Measurements from ENCODE around the gene MGAT3. TPM values are rescaled to one million over a fixed set of nuclear protein-coding genes. Genes with fewer than 3 reads are reported as not detected.

The MGAT3 gene
- total and polyA plus RNA-seq, 2 donors (not counting 1 experiment from before 2014, with no cell fraction given) = 11.1 to 27.8 TPM

DNA sequence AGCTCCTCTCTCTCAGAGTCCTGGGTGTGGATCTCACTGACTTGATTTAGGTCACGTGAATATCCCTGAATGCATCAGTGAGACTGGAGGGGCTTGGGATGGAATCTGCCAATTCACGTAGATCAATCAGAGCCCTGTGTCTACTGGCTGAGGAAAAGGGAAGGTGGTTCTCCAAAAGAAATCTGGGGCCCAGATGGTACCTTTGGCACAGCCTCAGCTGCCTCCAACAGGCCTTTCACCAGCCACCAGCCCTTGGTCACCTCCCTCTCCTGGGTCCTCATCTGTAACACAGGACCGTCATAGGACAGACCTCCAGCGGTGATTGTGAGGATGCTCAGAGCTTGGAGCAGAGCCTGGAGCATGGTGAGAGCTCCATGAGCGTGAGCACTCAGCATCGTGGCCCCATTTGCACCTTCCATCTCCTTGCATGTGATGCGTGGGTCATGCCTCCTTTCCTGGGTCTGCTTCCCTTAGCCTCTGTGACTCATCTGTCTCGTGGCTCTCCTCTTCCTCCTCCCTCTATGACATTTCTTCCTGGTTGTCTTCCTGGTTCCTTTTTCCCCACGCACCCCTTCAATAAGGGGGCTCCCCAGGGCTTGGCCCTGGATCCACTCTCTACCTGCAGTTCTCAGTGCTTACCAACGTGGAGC, 37.8 kb downstream of the MGAT3 start:
- no peaks in the 10 kb centered on the region for H3K9me3 Mint-ChIP-seq (ENCODE audit: insufficient read depth)
- POLR2A ChIA-PET = no interaction called here
- peaks cover 28% of the 10 kb centered on the region for H3K4me1 Mint-ChIP-seq
- intact Hi-C loops (cut with micrococcal nuclease) = loop anchor here (2.0 kb wide), 1 partner anchor 58 kb away; no protein-coding TSS in a partner anchor
- no peak for ATAC-seq (ENCODE audit: low read depth)
- CTCF ChIA-PET = interaction anchor here (1.0 to 10.4 kb wide), 21 partner anchors 9 to 541 kb away, joined by 3 to 166 read pairs (median 9); partner anchors contain the start of genes ATF4 and TAB1
- Histone ChIP-seq H3K9me3 (ENCODE audit: control extremely low read depth in 1 of 3, control insufficient read depth in 2 of 3, insufficient read depth in 1 of 3, low read length in 2 of 3) (no peaks in the 10 kb centered on the region), H3K27ac (ENCODE audit: low read length in 2 of 2) (no peak overlapping the region), H3K9ac (ENCODE audit: low read length) (no peak overlapping the region), H3K4me3 (ENCODE audit: control extremely low read depth in 1 of 5, extremely low read depth in 1 of 5, insufficient read depth in 1 of 5, low read depth in 2 of 5, low read length in 4 of 5) (no peak overlapping the region), H3K27me3 (replicated peaks in 1 of 4; ENCODE audit: control extremely low read depth in 1 of 4, control insufficient read depth in 3 of 4, insufficient read depth in 4 of 4, low read length in 3 of 4) (no peaks in the 10 kb centered on the region), H3K36me3 (replicated peaks in 1 of 2; ENCODE audit: control extremely low read depth in 1 of 2, control insufficient read depth in 1 of 2, extremely low read depth in 1 of 2, insufficient read depth in 2 of 2, low read length in 1 of 2) (no peaks in the 10 kb centered on the region), H4K20me1 (ENCODE audit: control insufficient read depth, insufficient read depth, low read length, poor library complexity, severe bottlenecking) (no peaks in the 10 kb centered on the region), H3K4me1 (ENCODE audit: control insufficient read depth in 2 of 2, insufficient read depth in 2 of 2, low read length in 2 of 2) (peaks cover 8 to 18% of the 10 kb centered on the region in 2 donors), H2AFZ (ENCODE audit: insufficient read depth, low read depth, low read length, poor library complexity, severe bottlenecking) (no peak overlapping the region), H3K79me2 (ENCODE audit: control insufficient read depth, insufficient read depth, low read length) (no peaks in the 10 kb centered on the region), H3K4me2 (replicated peaks; ENCODE audit: low read depth, low read length, poor library complexity, severe bottlenecking) (no peak overlapping the region)
- H3K27ac Mint-ChIP-seq = no peak overlapping the region
- H3K4me3 Mint-ChIP-seq = no peak overlapping the region
- TF ChIP-seq EZH2 (IDR thresholded peaks at IDR 0.05; ENCODE audit: borderline replicate concordance, insufficient read depth, low read depth, low read length, poor library complexity, severe bottlenecking) = no peak
- TF ChIP-seq, protein P1, sequence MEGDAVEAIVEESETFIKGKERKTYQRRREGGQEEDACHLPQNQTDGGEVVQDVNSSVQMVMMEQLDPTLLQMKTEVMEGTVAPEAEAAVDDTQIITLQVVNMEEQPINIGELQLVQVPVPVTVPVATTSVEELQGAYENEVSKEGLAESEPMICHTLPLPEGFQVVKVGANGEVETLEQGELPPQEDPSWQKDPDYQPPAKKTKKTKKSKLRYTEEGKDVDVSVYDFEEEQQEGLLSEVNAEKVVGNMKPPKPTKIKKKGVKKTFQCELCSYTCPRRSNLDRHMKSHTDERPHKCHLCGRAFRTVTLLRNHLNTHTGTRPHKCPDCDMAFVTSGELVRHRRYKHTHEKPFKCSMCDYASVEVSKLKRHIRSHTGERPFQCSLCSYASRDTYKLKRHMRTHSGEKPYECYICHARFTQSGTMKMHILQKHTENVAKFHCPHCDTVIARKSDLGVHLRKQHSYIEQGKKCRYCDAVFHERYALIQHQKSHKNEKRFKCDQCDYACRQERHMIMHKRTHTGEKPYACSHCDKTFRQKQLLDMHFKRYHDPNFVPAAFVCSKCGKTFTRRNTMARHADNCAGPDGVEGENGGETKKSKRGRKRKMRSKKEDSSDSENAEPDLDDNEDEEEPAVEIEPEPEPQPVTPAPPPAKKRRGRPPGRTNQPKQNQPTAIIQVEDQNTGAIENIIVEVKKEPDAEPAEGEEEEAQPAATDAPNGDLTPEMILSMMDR (IDR thresholded peaks at IDR 0.05) = no peak
- DNase-seq = no peak
- no peaks in the 10 kb centered on the region for H3K27me3 Mint-ChIP-seq
- WGBS (ENCODE audit: insufficient coverage) = 88% methylated on average over 9 of the region's 10 CpGs
